H9 (cell line): ENCODE results near the gene STARD3NL. TPM values are rescaled to one million over a fixed set of nuclear protein-coding genes. Genes with fewer than 3 reads are reported as not detected.
"Not testable (repeated sequence)": the region's sequence is repeated elsewhere in the genome, so short reads cannot be mapped to it uniquely, and the experiment has no call there.

Experiments used
- DNase-seq: peaks from one replicate; pipeline ENCODE4 v3.0.0-alpha.2; 2017
- H2AFZ ChIP-seq: one replicate; pipeline ENCODE4 v1.6.1; 2013; ENCODE audit warnings: mild to moderate bottlenecking, low read length, control low read depth, moderate library complexity
- H2AK5ac ChIP-seq: 2 replicates; pipeline ENCODE4 v1.6.1; 2013; ENCODE audit warnings: low read length, control low read depth, mixed read lengths; ENCODE audit not compliant: insufficient read length
- H2BK120ac ChIP-seq: one replicate; pipeline ENCODE4 v1.6.1; 2013; ENCODE audit warnings: low read depth, mild to moderate bottlenecking, low read length, control low read depth, inconsistent platforms; ENCODE audit not compliant: poor library complexity, severe bottlenecking
- H2BK12ac ChIP-seq: 2 replicates; pipeline ENCODE4 v1.6.1; 2013; ENCODE audit warnings: low read length, control low read depth, mixed read lengths, low read depth; ENCODE audit not compliant: insufficient read length
- H2BK15ac ChIP-seq: 2 replicates; pipeline ENCODE4 v1.6.1; 2013; ENCODE audit warnings: low read depth, low read length, control low read depth
- H2BK20ac ChIP-seq: one replicate; pipeline ENCODE4 v1.6.1; 2013; ENCODE audit warnings: low read depth, mild to moderate bottlenecking, low read length, control low read depth, inconsistent platforms; ENCODE audit not compliant: poor library complexity, severe bottlenecking
- H2BK5ac ChIP-seq: 2 replicates; pipeline ENCODE4 v1.6.1; 2013; ENCODE audit warnings: low read length, control low read depth, mixed read lengths; ENCODE audit not compliant: insufficient read length
- H3K14ac ChIP-seq: 2 replicates; pipeline ENCODE4 v1.6.1; 2013; ENCODE audit warnings: low read length, control low read depth; ENCODE audit not compliant: insufficient read depth
- H3K18ac ChIP-seq: 2 replicates; pipeline ENCODE4 v1.6.1; 2013; ENCODE audit warnings: low read depth, mild to moderate bottlenecking, mixed read lengths, low read length, control low read depth; ENCODE audit not compliant: insufficient read length
- H3K23ac ChIP-seq: 2 replicates; pipeline ENCODE4 v1.6.1; 2013; ENCODE audit warnings: low read length, control low read depth, mixed read lengths, low read depth; ENCODE audit not compliant: insufficient read length
- H3K23me2 ChIP-seq: 2 replicates; pipeline ENCODE4 v1.6.1; 2013; ENCODE audit warnings: low read depth, mild to moderate bottlenecking, mixed read lengths, low read length, control low read depth; ENCODE audit not compliant: insufficient read length, poor library complexity, severe bottlenecking
- H3K27ac ChIP-seq: 2 replicates; pipeline ENCODE4 v1.5.1; 2013; ENCODE audit warnings: low read length, control low read depth, mixed read lengths, low read depth; ENCODE audit not compliant: insufficient read length
- H3K27me3 ChIP-seq: 2 replicates; pipeline ENCODE4 v1.6.1; 2013; ENCODE audit warnings: low read length, control low read depth, inconsistent platforms; ENCODE audit not compliant: insufficient read depth
- H3K4ac ChIP-seq: 2 replicates; pipeline ENCODE4 v1.6.1; 2013; ENCODE audit warnings: low read depth, mild to moderate bottlenecking, control low read depth, inconsistent platforms, low read length, moderate library complexity
- H3K4me1 ChIP-seq: 2 replicates; pipeline ENCODE4 v1.6.1; 2013; ENCODE audit warnings: low read length, control low read depth, inconsistent platforms; ENCODE audit not compliant: insufficient read depth
- H3K4me2 ChIP-seq: 2 replicates; pipeline ENCODE4 v1.6.1; 2013; ENCODE audit warnings: low read length, control low read depth, mixed read lengths; ENCODE audit not compliant: insufficient read length, insufficient read depth
- H3K56ac ChIP-seq: 2 replicates; pipeline ENCODE4 v1.6.1; 2013; ENCODE audit warnings: low read depth, mild to moderate bottlenecking, mixed read lengths, low read length, control low read depth; ENCODE audit not compliant: insufficient read length
- H3K79me1 ChIP-seq: 2 replicates; pipeline ENCODE4 v1.6.1; 2013; ENCODE audit warnings: low read depth, mild to moderate bottlenecking, moderate library complexity, low read length, control low read depth, inconsistent platforms; ENCODE audit not compliant: insufficient read depth, poor library complexity, severe bottlenecking
- H3K79me2 ChIP-seq: 2 replicates; pipeline ENCODE4 v1.6.1; 2013; ENCODE audit warnings: low read length, control low read depth, inconsistent platforms; ENCODE audit not compliant: insufficient read depth
- H3K9ac ChIP-seq: 2 replicates; pipeline ENCODE4 v1.6.1; 2013; ENCODE audit warnings: low read length, control low read depth, mixed read lengths; ENCODE audit not compliant: insufficient read length; ENCODE audit errors: extremely low read depth
- H3K9me3 ChIP-seq: one replicate; pipeline ENCODE4 v1.6.1; 2013; ENCODE audit warnings: low read depth, low read length, inconsistent platforms; ENCODE audit not compliant: control insufficient read depth
- H3T11ph ChIP-seq: one replicate; pipeline ENCODE4 v1.6.1; 2013; ENCODE audit warnings: mild to moderate bottlenecking, low read length, control low read depth, inconsistent platforms
- H4K20me1 ChIP-seq: one replicate; pipeline ENCODE4 v1.6.1; 2013; ENCODE audit not compliant: control insufficient read depth, insufficient read length, insufficient read depth
- H4K5ac ChIP-seq: 2 replicates; pipeline ENCODE4 v1.6.1; 2013; ENCODE audit warnings: low read depth, mild to moderate bottlenecking, mixed read lengths, low read length, control low read depth; ENCODE audit not compliant: insufficient read length
- H4K8ac ChIP-seq: replicated peaks from 2 replicates; pipeline ENCODE4 v1.6.1; 2013; ENCODE audit warnings: low read length, control low read depth, mixed read lengths, low read depth; ENCODE audit not compliant: insufficient read length
- H4K91ac ChIP-seq: 2 replicates; pipeline ENCODE4 v1.6.1; 2013; ENCODE audit warnings: low read depth, mild to moderate bottlenecking, moderate library complexity, mixed read lengths, low read length, control low read depth; ENCODE audit not compliant: insufficient read length
- H3K27ac Mint-ChIP-seq, 3 experiments: 2 replicates in 2 of 3; 3 replicates in 1 of 3; pipeline ENCODE4 v1.8.0; 2020 to 2021; ENCODE audit warnings: mixed read lengths in 3 of 3, mild to moderate bottlenecking in 1 of 3, moderate library complexity in 1 of 3
- H3K27me3 Mint-ChIP-seq: 2 replicates; pipeline ENCODE4 v1.8.0; 2021; ENCODE audit warnings: low read depth, mild to moderate bottlenecking, moderate library complexity, mixed read lengths
- H3K36me3 Mint-ChIP-seq, 3 experiments: 2 replicates in 2 of 3; 3 replicates in 1 of 3; pipeline ENCODE4 v1.8.0; 2020 to 2021; ENCODE audit warnings: low read depth in 3 of 3, mixed read lengths in 3 of 3; ENCODE audit not compliant: insufficient read depth in 1 of 3
- H3K4me1 Mint-ChIP-seq, 2 experiments: 2 replicates each; pipeline ENCODE4 v1.8.0; 2020; ENCODE audit warnings: mixed read lengths in 2 of 2
- H3K4me3 Mint-ChIP-seq, 2 experiments: 2 replicates in 1 of 2; 3 replicates in 1 of 2; pipeline ENCODE4 v1.8.0; 2020 to 2021; ENCODE audit warnings: mild to moderate bottlenecking in 2 of 2, mixed read lengths in 2 of 2, moderate library complexity in 1 of 2
- H3K9me3 Mint-ChIP-seq, 2 experiments: 2 replicates in 1 of 2; 3 replicates in 1 of 2; pipeline ENCODE4 v1.8.0; 2020; ENCODE audit warnings: mild to moderate bottlenecking in 2 of 2, mixed read lengths in 2 of 2, moderate library complexity in 1 of 2
- CTCF ChIP-seq: fragments of 200-600 bp; sonication (generic); conservative IDR thresholded peaks from 3 replicates; pipeline ENCODE4 v1.8.0; 2021; ENCODE audit warnings: antibody characterized with exemption, mild to moderate bottlenecking
- WGBS: extraction: QIAGEN DNeasy Blood & Tissue Kit; methylation state at CpG from one replicate; pipeline ENCODE4 v1.1.7; 2013; ENCODE audit warnings: missing lambda C conversion rate, low lambda C conversion rate, mixed read lengths; ENCODE audit not compliant: insufficient read length; ENCODE audit errors: extremely low coverage; 5-methylcytosine and 5-hydroxymethylcytosine counted together
- total RNA-seq: library from RNA; stranded (reverse); gene quantifications from 2 replicates; pipeline ENCODE4 v1.2.1, GENCODE V29; 2021

STARD3NL gene
- total RNA-seq, 1 experiment from 2014 or later: 36.5 TPM

DNA sequence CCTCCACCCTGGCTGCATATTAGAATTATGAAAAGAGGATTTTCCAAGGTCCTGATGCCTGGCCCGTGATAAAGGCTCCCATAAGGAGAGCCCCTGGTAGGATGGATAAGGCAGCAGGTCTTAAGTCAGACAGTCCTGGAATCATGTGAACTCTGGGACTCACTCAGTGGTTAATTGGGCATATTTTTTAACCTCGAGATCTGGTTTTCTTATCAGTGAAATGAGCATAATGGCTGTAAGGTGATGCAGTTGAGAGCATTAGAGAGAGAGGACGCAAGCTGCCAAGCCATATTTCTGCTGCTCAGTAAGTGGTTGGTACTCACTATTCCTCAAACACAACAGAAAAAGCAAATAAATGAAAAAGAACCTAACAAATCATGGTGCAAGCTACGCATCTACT, 57.6 kb downstream of the STARD3NL start:
- Histone ChIP-seq H3K9ac (no peak overlapping the region), H3K9me3 (no peaks in the 10 kb centered on the region), H3K23me2 (no peaks in the 10 kb centered on the region), H4K5ac (no peak overlapping the region), H3K23ac (no peak overlapping the region), H3K18ac (no peak overlapping the region), H3K14ac (no peak overlapping the region), H2AK5ac (no peak overlapping the region), H3K4ac (no peak overlapping the region), H4K20me1 (no peaks in the 10 kb centered on the region), H3K79me2 (no peaks in the 10 kb centered on the region), H3K4me2 (no peak overlapping the region), H2BK20ac (no peak overlapping the region), H2BK5ac (no peak overlapping the region), H2BK120ac (no peak overlapping the region), H3K56ac (no peak overlapping the region), H2BK12ac (no peak overlapping the region), H3K27ac (no peak overlapping the region), H3T11ph (no peak overlapping the region), H3K79me1 (no peaks in the 10 kb centered on the region), H3K4me1 (no peaks in the 10 kb centered on the region), H4K91ac (no peak overlapping the region), H2BK15ac (no peak overlapping the region), H4K8ac (no peak overlapping the region), H2AFZ (no peak overlapping the region), H3K27me3 (no peaks in the 10 kb centered on the region)
- TF ChIP-seq CTCF: no peak
- H3K4me3 Mint-ChIP-seq: no peak overlapping the region
- peaks cover 0 to 4% (median 3%) of the 10 kb centered on the region in 3 experiments; a peak in 1 of 7 replicates for H3K36me3 Mint-ChIP-seq
- H3K27ac Mint-ChIP-seq: no peak overlapping the region; a peak in 1 of 7 replicates
- 0 out of 4 replicates have a peak, but pooled peaks cover 0 to 3% of the 10 kb centered on the region in 2 experiments for H3K4me1 Mint-ChIP-seq
- DNase-seq: no peak
- no peaks in the 10 kb centered on the region for H3K9me3 Mint-ChIP-seq
- no CpG with 5 or more reads among the region's 4 CpGs for WGBS
- H3K27me3 Mint-ChIP-seq: no peaks in the 10 kb centered on the region

DNA sequence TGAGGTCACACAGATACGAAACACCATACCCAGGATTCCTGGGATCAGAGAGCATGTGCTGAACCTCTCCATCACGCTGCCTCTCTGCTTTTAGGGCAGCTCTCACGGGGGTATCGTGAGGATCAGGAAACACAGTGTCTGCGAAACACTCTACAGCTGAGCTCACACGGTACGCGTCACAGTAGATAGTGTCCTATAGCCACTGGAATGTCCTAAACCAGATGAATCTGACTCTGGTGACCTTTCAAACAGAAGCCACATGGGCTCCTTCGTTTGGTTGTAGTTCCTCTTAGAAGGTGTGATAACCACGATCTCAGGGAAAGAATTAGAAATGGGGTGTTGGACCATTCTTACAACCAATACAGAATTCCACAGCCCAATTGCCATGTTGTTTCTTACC, 61.1 kb downstream of the STARD3NL start:
- not testable (repeated sequence) for H3K14ac ChIP-seq, H4K8ac ChIP-seq, H2BK120ac ChIP-seq, H3K18ac ChIP-seq, H3K9ac ChIP-seq, H3K27me3 Mint-ChIP-seq, H3K27ac ChIP-seq, H3K79me1 ChIP-seq, H3K4me2 ChIP-seq, H3K27me3 ChIP-seq, H3K23me2 ChIP-seq, H3K56ac ChIP-seq, H3K9me3 Mint-ChIP-seq, H2BK5ac ChIP-seq, H3K36me3 Mint-ChIP-seq, H3K27ac Mint-ChIP-seq, H2BK20ac ChIP-seq, H4K91ac ChIP-seq, H3K4me3 Mint-ChIP-seq, H2BK15ac ChIP-seq, DNase-seq, H3K4me1 ChIP-seq, H2BK12ac ChIP-seq, H2AFZ ChIP-seq, H3K9me3 ChIP-seq, H3T11ph ChIP-seq, H3K23ac ChIP-seq, H2AK5ac ChIP-seq, H4K20me1 ChIP-seq, H4K5ac ChIP-seq, H3K79me2 ChIP-seq, H3K4me1 Mint-ChIP-seq, H3K4ac ChIP-seq
- WGBS: no CpG with 5 or more reads among the region's 10 CpGs
